Right atrium auricular region (tissue), 2 donors: Measurements from ENCODE around the gene EFNA5. TPM values are rescaled to one million over a fixed set of nuclear protein-coding genes. Genes with fewer than 3 reads are reported as not detected.

ENCODE experiments used
- DNase-seq: peaks from one replicate; pipeline ENCODE4 v3.0.0-alpha.2; 2019; ENCODE audit warnings: low spot score
- H3K27ac ChIP-seq, 2 donors: fragments of 200-600 bp; sonication (generic); 1 replicate in 1 of 2; 2 replicates in 1 of 2; pipeline ENCODE4 v1.5.1; 2016 to 2019
- H3K27me3 ChIP-seq, 2 donors: fragments of 200-600 bp; sonication (generic); one replicate each; pipeline versions ENCODE4 v1.5.1 to v1.6.0; 2017 to 2019
- H3K36me3 ChIP-seq: fragments of 200-600 bp; sonication (generic); one replicate; pipeline ENCODE4 v1.5.1; 2016
- H3K4me1 ChIP-seq, 2 donors: fragments of 200-600 bp; sonication (generic); one replicate each; pipeline versions ENCODE4 v1.5.1 to v1.6.0; 2017 to 2019
- H3K4me3 ChIP-seq, 2 donors: fragments of 200-600 bp; sonication (generic); 1 replicate in 1 of 2; 2 replicates in 1 of 2; pipeline ENCODE4 v1.5.1; 2017 to 2019; ENCODE audit warnings: mild to moderate bottlenecking in 1 of 2, moderate library complexity in 1 of 2
- H3K9me3 ChIP-seq, 2 donors: fragments of 200-600 bp; sonication (generic); one replicate each; pipeline ENCODE4 v1.5.1; 2019
- total RNA-seq, 2 donors: library from RNA; depleted of rRNA; stranded (reverse); fragments of >200 nt; gene quantifications; one replicate each; pipeline ENCODE4 v1.1.0, GENCODE V29; 2016
- TF ChIP-seq, protein P1 (sequence below), 2 donors: fragments of 200-600 bp; sonication (generic); IDR thresholded peaks; one replicate each; pipeline ENCODE4 v1.5.1; 2019; ENCODE audit warnings: antibody characterized with exemption in 2 of 2

EFNA5 gene
- total RNA-seq, 2 donors from 2014 or later: 17.0 to 19.2 TPM

- H3K4me3 ChIP-seq: no peak overlapping the region
- no peak overlapping the region for H3K27ac ChIP-seq
- TF ChIP-seq, protein P1, sequence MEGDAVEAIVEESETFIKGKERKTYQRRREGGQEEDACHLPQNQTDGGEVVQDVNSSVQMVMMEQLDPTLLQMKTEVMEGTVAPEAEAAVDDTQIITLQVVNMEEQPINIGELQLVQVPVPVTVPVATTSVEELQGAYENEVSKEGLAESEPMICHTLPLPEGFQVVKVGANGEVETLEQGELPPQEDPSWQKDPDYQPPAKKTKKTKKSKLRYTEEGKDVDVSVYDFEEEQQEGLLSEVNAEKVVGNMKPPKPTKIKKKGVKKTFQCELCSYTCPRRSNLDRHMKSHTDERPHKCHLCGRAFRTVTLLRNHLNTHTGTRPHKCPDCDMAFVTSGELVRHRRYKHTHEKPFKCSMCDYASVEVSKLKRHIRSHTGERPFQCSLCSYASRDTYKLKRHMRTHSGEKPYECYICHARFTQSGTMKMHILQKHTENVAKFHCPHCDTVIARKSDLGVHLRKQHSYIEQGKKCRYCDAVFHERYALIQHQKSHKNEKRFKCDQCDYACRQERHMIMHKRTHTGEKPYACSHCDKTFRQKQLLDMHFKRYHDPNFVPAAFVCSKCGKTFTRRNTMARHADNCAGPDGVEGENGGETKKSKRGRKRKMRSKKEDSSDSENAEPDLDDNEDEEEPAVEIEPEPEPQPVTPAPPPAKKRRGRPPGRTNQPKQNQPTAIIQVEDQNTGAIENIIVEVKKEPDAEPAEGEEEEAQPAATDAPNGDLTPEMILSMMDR (IDR thresholded peaks at IDR 0.05): no peak
- no peaks in the 10 kb centered on the region for H3K9me3 ChIP-seq
- no peak for DNase-seq
- H3K4me1 ChIP-seq: peaks cover 0 to 9% of the 10 kb centered on the region in 2 donors
- H3K27me3 ChIP-seq: no peaks in the 10 kb centered on the region
- no peaks in the 10 kb centered on the region for H3K36me3 ChIP-seq
Measured at GRCh38 chr5:107447587-107447986, 223.2 kb downstream of the EFNA5 start.

DNA sequence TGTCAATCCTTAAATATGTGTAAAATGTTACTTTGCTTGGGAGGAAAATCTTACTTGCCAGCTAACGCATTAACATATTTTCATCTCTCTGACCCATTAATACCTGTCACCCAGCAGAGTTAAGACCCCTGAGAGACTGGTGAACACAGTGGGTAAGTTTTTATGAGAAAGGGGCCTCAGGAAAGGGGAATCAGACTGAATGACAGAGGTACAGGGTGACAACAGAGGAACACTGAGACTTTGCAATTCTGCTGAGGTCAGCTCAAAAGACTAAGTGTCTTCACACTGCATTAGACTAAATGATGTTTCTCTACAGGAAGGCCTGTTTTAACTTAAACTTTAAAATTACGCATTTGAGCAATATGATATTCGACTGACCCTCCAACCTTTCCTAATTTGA is 223.8 kb downstream of the EFNA5 start:
- DNase-seq: no peak
- TF ChIP-seq, protein P1 (IDR thresholded peaks at IDR 0.05): no peak
- H3K27me3 ChIP-seq: no peaks in the 10 kb centered on the region
- H3K27ac ChIP-seq: no peak overlapping the region
- H3K36me3 ChIP-seq: no peaks in the 10 kb centered on the region
- no peaks in the 10 kb centered on the region for H3K9me3 ChIP-seq
- peaks cover 0 to 9% of the 10 kb centered on the region in 2 donors for H3K4me1 ChIP-seq
- H3K4me3 ChIP-seq: no peak overlapping the region

DNA sequence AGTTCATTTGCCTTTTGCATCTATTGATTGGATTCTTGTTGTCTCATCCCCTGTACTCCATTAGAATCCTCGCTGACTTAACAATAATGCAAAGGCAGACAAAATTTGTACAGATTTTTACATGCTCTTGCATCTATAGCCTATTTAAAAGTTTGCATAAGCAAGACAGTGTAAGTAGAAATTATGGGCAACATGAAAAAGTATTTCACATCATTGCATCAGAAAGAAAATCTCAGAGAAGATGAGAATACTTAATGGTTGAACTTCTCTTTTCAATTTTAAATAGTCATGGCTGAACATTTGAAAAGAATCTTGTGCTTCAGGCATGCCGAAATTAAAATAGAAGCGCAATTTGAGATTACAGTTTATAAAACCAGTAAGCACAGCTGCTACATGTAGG is 226.4 kb downstream of the EFNA5 start:
- no peak for DNase-seq
- H3K27me3 ChIP-seq: no peaks in the 10 kb centered on the region
- H3K4me1 ChIP-seq: peaks cover 0 to 6% of the 10 kb centered on the region in 2 donors
- TF ChIP-seq, protein P1 (IDR thresholded peaks at IDR 0.05): no peak
- H3K36me3 ChIP-seq: no peaks in the 10 kb centered on the region
- no peak overlapping the region for H3K27ac ChIP-seq
- peaks cover 0 to 2% of the 10 kb centered on the region in 2 donors for H3K9me3 ChIP-seq
- H3K4me3 ChIP-seq: no peak overlapping the region

DNA sequence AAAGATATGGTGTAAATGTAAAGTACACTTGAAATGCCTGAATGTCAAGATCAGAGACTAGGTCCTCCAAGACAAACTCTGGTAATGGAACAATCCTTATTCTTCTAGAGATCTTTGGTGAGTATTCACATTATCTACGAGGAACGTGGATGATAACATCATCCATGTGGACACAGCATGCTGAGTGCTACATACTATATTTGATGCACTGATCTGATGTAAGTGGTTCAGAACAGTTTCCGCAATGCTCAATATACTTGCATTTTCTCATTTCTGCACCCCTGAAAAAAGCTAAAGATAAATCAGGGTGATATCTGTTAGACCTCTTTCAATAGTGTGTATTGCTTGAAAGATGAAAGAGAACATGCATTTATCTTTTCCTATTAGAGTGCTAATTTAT is 226.8 kb downstream of the EFNA5 start:
- Histone ChIP-seq H3K4me1 (peaks cover 0 to 5% of the 10 kb centered on the region in 2 donors), H3K9me3 (peaks cover 0 to 6% of the 10 kb centered on the region in 2 donors), H3K27me3 (no peaks in the 10 kb centered on the region), H3K36me3 (no peaks in the 10 kb centered on the region), H3K4me3 (no peak overlapping the region), H3K27ac (no peak overlapping the region)
- TF ChIP-seq, protein P1 (IDR thresholded peaks at IDR 0.05): no peak
- no peak for DNase-seq

DNA sequence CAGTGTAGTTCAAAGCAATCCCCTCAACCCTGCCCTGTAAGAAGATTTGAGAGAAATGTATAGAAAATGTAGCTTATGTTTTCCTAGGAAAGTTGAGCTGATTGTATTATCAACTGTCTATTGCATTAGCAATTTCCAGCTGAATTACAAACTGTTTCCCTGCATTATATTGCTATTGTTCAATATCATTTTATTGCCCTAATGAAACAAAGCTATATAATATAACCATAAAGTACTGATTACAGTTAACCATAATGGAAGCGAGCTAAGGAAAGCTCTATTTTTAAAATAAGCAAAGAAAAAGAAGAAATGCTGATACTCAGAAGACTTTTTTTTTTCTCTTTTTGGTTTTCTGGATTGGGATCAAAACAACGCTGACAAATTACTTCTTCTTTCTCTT is 228.3 kb downstream of the EFNA5 start:
- Histone ChIP-seq H3K36me3 (no peaks in the 10 kb centered on the region), H3K27ac (no peak overlapping the region), H3K4me3 (no peak overlapping the region), H3K27me3 (no peaks in the 10 kb centered on the region), H3K4me1 (peaks cover 0 to 5% of the 10 kb centered on the region in 2 donors), H3K9me3 (peaks cover 0 to 9% of the 10 kb centered on the region in 2 donors)
- no peak for DNase-seq
- TF ChIP-seq, protein P1 (IDR thresholded peaks at IDR 0.05): no peak

GRCh38 chr5:107439832-107440231 is 230.9 kb downstream of the EFNA5 start:
- TF ChIP-seq, protein P1 (IDR thresholded peaks at IDR 0.05): no peak
- no peak for DNase-seq
- H3K4me3 ChIP-seq: no peak overlapping the region
- H3K27ac ChIP-seq: no peak overlapping the region
- no peaks in the 10 kb centered on the region for H3K27me3 ChIP-seq
- H3K36me3 ChIP-seq: no peaks in the 10 kb centered on the region
- H3K4me1 ChIP-seq: peaks cover 0 to 5% of the 10 kb centered on the region in 2 donors
- peaks cover 0 to 9% of the 10 kb centered on the region in 2 donors for H3K9me3 ChIP-seq
